Adipocyte (in vitro differentiated cells): Measurements from ENCODE around the gene RBBP6.
A peak's percentile ranks its signal among the peaks of the same experiment; 100 is the strongest.

Experiments used
- DNase-seq: peaks from one replicate; pipeline ENCODE4 v3.0.0-alpha.2; 2015; ENCODE audit warnings: low read depth
- H3K27me3 ChIP-seq: replicated peaks from 2 replicates; pipeline ENCODE4 v1.7.0; 2013; ENCODE audit warnings: mild to moderate bottlenecking, low read length, moderate library complexity; ENCODE audit not compliant: control insufficient read depth, insufficient read depth
- H3K36me3 ChIP-seq: 2 replicates; pipeline ENCODE4 v1.7.0; 2013; ENCODE audit warnings: low read length, mild to moderate bottlenecking, moderate library complexity; ENCODE audit not compliant: control insufficient read depth, insufficient read depth, severe bottlenecking
- H3K4me1 ChIP-seq: 2 replicates; pipeline ENCODE4 v1.7.0; 2013; ENCODE audit warnings: mild to moderate bottlenecking, low read length, moderate library complexity; ENCODE audit not compliant: control insufficient read depth, insufficient read depth
- H3K4me3 ChIP-seq: 2 replicates; pipeline ENCODE4 v1.7.0; 2013; ENCODE audit warnings: mild to moderate bottlenecking, low read length, moderate library complexity
- H3K9ac ChIP-seq: 2 replicates; pipeline ENCODE4 v1.7.0; 2013; ENCODE audit warnings: mild to moderate bottlenecking, low read length, moderate library complexity
- H3K9me3 ChIP-seq: 2 replicates; pipeline ENCODE4 v1.7.0; 2013; ENCODE audit warnings: mild to moderate bottlenecking, low read length, moderate library complexity; ENCODE audit not compliant: control insufficient read depth

The RBBP6 gene

DNA sequence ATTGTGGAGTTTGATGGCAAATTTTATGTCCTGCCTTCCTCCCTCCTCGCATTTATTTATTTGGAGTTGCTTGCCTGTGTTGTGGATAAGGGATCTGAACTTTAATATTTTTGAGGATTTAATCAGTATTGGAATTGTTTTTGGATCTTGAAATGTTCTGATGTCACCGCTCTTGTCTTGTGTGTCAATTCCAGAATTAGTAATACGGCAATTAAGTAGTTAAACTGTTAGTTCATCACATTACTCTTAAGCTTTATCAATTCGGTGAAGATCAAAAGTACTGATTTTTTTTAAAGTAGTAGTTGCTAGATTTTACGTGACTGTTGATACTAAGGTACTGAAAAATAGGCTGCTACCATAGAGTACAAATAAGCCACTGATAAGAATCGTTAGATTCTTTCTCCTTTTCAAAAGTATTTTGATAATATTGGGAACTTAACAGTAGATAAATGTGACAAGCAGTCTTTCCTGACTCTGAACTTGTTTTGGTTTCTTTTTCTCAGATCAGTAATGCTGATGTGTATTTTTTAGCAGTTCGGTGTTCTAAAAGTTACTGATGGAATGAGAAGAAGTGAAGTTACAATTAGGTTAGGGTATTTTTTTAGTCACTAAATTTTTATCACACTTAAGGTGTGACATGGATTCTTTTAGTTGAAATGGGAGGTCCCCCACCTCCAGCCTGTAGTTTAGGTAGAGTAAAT is 2.0 kb downstream of the RBBP6 start:
- peak; percentile 26 for DNase-seq

DNA sequence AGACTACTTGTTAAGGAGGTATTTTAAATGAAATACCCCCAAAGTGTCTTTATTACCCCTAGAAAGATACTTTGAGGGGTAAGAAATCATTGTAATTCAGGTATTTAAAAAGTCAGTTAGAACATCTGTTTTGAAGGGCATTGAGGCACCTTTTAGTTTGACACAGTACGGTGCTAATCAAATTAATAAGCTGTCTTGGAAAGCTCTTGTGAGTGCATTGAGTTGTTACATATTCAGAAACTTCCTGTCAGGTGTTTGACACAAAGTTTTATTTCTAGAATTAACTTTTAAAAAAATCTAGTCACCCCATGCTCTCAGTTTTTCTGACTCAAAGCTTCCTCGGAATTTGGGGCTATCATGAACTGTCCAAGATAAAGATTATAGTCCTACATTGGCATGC is 4.6 kb downstream of the RBBP6 start:
- Histone ChIP-seq H3K9ac (no peak overlapping the region), H3K27me3 (no peaks in the 10 kb centered on the region), H3K9me3 (no peaks in the 10 kb centered on the region), H3K4me1 (peaks cover 30% of the 10 kb centered on the region), H3K4me3 (peak overlapping the region; percentile 86), H3K36me3 (peaks cover 32% of the 10 kb centered on the region)
- DNase-seq = no peak

More for the DNA sequence above, 2.0 kb downstream of the RBBP6 start:
- peak overlapping the region; percentile 86 for H3K4me3 ChIP-seq
- no peaks in the 10 kb centered on the region for H3K9me3 ChIP-seq
- peaks cover 6% of the 10 kb centered on the region for H3K36me3 ChIP-seq
- H3K27me3 ChIP-seq = no peaks in the 10 kb centered on the region
- peaks cover 35% of the 10 kb centered on the region for H3K4me1 ChIP-seq
- peak overlapping the region; percentile 100 for H3K9ac ChIP-seq

DNA sequence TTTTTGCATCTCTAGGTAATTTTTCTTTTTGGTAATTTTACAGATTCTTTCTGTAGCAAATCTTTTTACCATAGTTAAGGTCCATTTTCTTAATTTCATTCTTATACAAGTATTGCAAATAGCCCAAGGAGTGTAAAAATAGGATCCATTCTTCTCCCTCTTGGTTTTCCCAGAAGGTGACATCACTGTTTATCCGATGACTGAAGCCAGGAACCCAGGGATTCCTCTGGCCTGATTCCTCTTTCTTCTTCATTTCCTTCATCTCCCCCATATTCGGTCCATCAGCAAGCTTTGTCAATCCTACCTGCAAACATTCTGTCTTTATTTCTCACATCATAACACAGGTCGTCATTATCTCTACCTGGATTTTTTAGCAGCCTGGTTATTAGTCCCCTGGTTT is 5.3 kb downstream of the RBBP6 start:
- Histone ChIP-seq H3K4me3 (peak overlapping the region; percentile 86), H3K9ac (no peak overlapping the region), H3K36me3 (peaks cover 39% of the 10 kb centered on the region), H3K27me3 (no peaks in the 10 kb centered on the region), H3K9me3 (no peaks in the 10 kb centered on the region), H3K4me1 (peaks cover 30% of the 10 kb centered on the region)
- DNase-seq = peak; percentile 15

DNA sequence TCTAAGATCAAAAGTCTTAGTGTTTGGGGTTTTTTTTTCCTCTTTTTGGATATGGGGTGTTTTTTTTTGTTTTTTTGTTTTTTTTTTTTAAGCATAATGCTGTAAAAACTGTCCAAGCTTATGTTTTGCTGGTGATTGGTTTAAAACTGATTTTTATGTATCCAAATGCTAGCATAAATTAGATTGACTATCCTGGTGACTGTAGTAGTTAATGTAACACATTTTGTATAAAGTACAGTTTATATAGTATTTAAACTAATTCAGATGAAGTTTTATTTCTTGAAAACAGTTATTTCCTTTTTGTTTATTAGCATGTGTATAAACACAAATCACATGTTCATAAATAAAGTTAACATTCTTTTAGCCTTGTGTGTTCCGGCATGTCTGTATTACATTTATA is 10.9 kb downstream of the RBBP6 start:
- Histone ChIP-seq H3K36me3 (peaks cover 80% of the 10 kb centered on the region), H3K9ac (no peak overlapping the region), H3K27me3 (no peaks in the 10 kb centered on the region), H3K4me1 (peaks cover 4% of the 10 kb centered on the region), H3K4me3 (no peak overlapping the region), H3K9me3 (no peaks in the 10 kb centered on the region)
- no peak for DNase-seq

DNA sequence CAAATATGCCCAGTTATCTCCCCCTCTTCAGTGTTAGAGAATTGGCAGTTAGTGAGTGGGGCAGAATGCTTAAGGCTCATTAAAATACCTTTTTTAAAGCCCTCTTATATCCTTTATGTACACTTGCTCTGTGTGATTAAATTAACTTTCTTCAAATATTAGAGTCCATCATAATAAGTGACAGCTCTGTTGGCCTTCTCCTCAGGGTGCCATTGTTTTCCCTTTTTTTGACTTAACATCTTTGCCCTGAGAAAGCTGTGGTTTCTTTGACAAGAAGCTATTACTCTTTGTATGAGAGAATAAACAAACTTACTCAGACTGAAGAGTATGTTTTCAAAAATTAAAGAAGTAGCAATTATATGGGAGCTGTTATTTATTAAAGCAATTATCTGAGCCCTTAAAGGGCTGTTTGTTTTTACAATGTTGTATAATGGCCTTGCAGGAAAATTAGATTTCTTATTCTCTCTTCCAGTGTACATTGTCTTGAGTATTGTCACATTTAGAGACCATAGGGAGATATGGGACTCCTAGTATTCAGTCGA is 13.4 kb downstream of the RBBP6 start:
- Histone ChIP-seq H3K9ac (no peak overlapping the region), H3K4me1 (no peaks in the 10 kb centered on the region), H3K27me3 (no peaks in the 10 kb centered on the region), H3K9me3 (no peaks in the 10 kb centered on the region), H3K36me3 (peaks cover 85% of the 10 kb centered on the region), H3K4me3 (no peak overlapping the region)
- DNase-seq = no peak

DNA sequence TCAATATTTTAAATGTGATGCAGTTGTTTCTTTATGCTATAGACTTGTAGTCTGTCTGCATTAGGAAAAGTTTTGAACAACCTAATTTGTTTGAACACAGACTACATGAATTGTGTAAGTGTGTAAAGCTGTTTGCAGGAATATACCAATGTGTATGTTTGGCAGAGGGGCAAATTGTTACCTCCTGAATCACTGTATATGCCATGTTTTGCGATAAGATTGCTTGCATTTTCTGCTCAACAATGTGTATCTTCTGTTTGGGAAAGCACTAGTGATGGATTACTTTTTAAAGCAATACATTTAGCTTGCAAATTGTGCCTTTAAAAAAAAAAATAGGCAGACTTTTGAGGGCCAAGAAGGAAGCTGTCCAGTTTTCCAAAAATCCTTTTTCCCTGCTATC is 14.6 kb downstream of the RBBP6 start:
- Histone ChIP-seq H3K4me1 (no peaks in the 10 kb centered on the region), H3K36me3 (peaks cover 85% of the 10 kb centered on the region), H3K4me3 (no peak overlapping the region), H3K9me3 (no peaks in the 10 kb centered on the region), H3K27me3 (no peaks in the 10 kb centered on the region), H3K9ac (no peak overlapping the region)
- no peak for DNase-seq

DNA sequence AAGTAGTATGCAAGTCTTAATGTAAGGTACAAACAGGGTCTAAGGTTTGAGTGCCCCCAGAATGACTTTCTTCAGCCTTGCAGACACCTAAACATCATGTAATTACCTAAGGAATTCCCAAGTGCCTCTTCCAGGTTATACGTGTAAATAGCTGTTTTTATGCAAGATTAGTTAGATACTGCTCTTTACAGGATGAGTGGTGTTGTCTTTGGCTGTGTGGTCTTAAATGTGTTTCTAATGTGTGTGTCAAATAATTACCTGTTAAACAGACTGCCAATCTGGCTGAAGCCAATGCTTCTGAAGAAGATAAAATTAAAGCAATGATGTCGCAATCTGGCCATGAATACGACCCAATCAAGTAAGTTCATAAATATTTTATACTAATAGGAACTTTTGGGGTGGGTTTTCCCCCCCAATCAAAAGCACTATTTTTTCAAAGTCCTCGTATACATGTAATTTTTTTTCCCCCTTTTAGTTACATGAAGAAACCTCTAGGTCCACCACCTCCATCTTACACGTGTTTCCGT is 16.0 kb downstream of the RBBP6 start:
- Histone ChIP-seq H3K4me1 (no peaks in the 10 kb centered on the region), H3K4me3 (no peak overlapping the region), H3K36me3 (peaks cover 85% of the 10 kb centered on the region), H3K9ac (no peak overlapping the region), H3K9me3 (no peaks in the 10 kb centered on the region), H3K27me3 (no peaks in the 10 kb centered on the region)
- no peak for DNase-seq

DNA sequence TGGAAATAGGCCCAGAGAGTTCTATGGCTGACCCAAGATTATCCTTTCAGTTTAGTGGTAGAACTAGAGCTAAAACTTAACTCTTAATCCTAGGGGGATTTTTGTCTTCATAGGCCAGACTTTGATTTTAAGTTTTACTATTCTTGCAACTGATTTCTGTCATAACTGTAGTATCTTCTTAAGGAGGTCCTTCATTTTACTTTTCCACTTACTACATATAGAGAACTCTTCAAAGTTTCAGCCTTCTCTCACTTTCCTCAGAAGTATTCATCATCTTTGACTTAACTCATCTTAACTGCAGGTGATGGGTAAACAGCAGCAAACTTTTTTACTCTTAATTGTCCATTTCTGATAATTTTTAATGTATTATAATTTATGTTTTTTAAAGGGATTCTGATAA is 23.4 kb downstream of the RBBP6 start:
- no peak overlapping the region for H3K9ac ChIP-seq
- no peaks in the 10 kb centered on the region for H3K9me3 ChIP-seq
- H3K4me1 ChIP-seq = no peaks in the 10 kb centered on the region
- H3K4me3 ChIP-seq = no peak overlapping the region
- peaks cover 100% of the 10 kb centered on the region for H3K36me3 ChIP-seq
- no peak for DNase-seq
- H3K27me3 ChIP-seq = no peaks in the 10 kb centered on the region

DNA sequence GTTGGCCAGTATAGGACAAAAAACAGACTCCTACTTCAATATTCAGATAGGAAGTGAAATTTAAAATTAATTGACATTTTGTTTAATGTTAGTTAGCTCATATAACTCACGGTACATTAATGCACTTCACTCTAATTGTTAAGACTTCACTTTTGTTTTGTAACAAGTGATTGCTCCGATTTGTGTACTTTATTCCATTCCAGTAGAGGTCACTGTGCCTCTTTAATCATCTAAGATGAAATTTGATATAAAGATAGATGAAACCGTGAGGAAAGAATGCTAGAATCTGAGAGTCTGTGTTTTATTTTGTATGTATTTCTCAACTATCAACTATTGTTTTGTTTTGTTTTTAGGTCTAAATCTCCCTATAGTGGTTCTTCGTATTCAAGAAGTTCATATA is 29.0 kb downstream of the RBBP6 start:
- Histone ChIP-seq H3K36me3 (peaks cover 99% of the 10 kb centered on the region), H3K4me1 (no peaks in the 10 kb centered on the region), H3K27me3 (no peaks in the 10 kb centered on the region), H3K9me3 (no peaks in the 10 kb centered on the region), H3K9ac (no peak overlapping the region), H3K4me3 (no peak overlapping the region)
- peak; percentile 82 for DNase-seq

DNA sequence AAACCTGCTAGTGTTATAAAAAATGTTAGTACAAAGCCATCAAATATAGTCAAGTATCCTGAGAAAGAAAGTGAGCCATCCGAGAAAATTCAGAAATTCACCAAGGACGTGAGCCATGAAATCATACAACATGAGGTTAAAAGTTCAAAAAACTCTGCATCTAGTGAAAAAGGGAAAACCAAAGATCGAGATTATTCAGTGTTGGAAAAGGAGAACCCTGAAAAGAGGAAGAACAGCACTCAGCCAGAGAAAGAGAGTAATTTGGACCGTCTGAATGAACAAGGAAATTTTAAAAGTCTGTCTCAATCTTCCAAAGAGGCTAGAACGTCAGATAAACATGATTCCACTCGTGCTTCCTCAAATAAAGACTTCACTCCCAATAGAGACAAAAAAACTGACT is 31.7 kb downstream of the RBBP6 start:
- H3K4me3 ChIP-seq = no peak overlapping the region
- no peak for DNase-seq
- no peaks in the 10 kb centered on the region for H3K27me3 ChIP-seq
- H3K9ac ChIP-seq = no peak overlapping the region
- no peaks in the 10 kb centered on the region for H3K4me1 ChIP-seq
- no peaks in the 10 kb centered on the region for H3K9me3 ChIP-seq
- peaks cover 72% of the 10 kb centered on the region for H3K36me3 ChIP-seq

DNA sequence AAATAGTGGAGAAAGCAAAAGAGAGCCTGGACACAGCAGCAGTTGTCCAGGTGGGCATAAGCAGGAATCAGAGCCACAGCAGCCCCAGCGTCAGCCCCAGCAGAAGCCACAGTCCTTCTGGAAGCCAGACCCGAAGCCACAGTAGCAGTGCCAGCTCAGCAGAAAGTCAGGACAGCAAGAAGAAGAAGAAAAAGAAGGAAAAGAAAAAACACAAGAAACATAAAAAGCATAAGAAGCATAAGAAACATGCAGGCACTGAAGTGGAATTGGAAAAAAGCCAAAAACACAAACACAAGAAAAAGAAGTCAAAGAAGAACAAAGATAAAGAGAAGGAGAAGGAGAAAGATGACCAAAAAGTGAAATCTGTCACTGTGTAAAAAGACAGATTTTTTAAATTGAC is 32.7 kb downstream of the RBBP6 start:
- Histone ChIP-seq H3K27me3 (no peaks in the 10 kb centered on the region), H3K4me1 (no peaks in the 10 kb centered on the region), H3K9me3 (no peaks in the 10 kb centered on the region), H3K9ac (no peak overlapping the region), H3K4me3 (no peak overlapping the region), H3K36me3 (peaks cover 62% of the 10 kb centered on the region)
- DNase-seq = no peak
